ENCODE measurements around the gene PNMA1.

The PNMA1 gene

DNA sequence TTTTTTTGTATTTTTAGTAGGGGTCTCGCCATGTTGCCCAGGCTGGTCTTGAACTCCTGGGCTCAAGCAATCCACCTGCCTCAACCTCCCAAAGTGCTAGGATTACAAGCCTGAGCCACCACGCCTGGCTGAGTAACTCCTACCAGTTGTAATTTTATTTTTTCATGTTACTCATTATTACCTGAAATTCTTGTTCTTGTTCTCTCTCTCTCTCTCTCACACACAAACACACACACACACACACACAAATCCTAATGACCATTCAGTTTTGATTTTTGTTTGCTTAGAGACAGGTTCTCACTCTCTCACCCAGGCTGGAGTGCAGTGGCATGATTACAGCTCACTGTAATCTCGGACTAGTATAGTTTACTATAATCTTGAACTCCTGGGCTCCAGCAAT lies 39.2 kb downstream of the PNMA1 start:
- no peak for DNase-seq

DNA sequence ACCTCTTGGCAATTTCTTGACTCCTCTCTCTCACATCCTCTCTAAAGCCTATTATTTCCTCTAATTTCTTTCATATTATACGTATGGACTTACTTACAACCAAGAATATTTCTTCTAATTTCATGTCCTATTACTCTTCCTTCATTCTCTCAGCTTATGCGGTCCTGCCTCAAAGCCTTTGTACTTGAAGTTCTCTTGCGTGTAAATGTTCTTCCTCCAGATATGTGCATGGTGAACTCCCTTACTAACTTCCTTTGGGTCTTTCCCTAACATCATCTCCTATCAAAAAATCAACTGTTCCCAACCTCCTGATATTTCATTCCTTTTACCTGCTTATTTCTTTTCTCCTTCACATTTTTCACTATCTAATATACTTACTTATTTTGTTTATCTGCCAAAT lies 46.3 kb downstream of the PNMA1 start:
- no peak for DNase-seq

DNA sequence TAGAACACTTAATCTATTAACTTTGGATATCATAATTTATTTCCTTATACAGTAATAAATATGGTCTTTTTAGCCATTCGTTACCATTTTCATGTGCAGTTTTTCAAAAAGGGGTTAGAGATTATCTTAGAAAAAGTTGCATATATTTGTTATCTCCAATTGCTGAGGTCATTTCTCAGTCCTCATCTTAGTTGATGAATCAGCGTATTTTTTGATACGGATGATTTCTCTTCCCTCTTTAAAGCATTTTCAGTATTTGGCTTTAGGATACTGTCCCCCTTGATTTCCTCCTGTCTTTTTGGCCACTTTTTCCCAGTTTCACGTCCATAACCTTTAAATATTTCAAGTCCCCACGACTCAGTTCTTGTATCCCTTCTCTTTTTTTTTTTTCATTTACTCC lies 47.6 kb downstream of the PNMA1 start:
- DNase-seq: no peak

DNA sequence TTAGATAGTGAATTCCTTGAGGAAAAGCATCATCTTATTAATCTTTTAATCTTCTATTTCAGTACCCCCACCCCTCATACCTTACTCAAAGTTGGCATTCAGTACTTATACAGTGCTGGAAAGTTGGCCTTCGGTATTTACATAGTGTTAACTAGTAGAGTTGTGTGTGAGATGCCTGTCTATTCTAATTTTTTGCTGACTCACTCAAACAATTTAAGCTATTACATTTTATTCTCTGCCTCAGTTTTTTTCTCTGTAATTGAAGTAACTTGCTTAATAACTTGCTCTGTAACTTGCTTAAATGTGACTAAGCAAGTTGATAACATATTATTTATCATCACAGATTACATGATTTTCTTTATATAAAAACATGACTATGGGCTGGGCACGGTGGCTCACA lies 49.1 kb downstream of the PNMA1 start:
- DNase-seq: no peak

DNA sequence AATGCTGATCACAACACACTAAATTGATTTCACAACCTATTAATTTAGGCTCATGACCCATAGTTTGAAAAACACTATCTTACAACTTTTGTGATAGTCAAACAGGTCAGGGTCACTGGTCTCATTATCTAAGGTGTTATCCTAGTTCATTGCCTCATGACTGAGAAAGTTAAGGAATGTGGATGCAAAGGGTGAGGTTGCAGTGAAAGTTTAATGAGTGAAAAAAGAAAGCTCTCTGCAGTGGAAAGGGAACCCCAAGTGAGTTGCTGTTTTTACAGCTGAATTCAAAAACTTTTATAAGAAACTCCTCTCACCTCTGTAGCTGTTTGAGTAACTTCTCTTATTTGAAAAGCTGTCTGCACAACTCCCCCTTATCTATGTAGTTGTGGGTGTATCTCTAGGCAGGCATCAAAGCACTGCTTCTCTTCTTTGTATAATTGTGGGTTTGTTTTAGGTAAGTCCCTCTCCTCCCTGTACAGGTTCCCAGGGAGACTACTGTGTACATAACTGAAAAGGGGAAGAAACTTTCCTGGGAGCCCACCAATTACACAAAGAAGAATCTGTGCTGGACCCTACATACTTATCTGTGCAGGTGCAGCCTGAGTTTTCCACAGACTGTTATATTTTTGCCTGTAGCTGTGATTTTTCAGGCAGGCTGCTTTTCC lies 50.5 kb downstream of the PNMA1 start:
- no peak for DNase-seq

DNA sequence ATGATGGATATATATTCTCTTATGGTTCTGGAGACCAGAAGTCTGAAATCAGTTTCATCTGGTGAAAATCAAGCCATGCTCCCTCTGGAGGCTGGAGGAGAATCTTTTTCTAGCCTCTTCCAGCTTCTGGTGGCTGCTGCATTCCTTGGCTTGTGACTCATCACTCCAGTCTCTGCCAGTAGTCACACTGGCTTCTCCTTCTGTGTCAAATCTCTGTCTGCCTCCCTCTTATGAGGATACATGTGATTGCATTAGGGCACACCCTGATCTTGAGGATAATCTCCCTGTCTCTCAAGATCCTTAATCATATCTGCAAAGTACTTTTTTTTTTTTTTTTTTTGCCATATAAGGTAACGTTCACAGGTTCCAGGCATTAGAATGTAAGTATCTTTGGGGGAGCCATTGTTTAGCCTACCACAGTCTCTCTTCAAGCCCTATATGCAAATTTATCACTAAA lies 51.7 kb downstream of the PNMA1 start:
- DNase-seq: no peak

DNA sequence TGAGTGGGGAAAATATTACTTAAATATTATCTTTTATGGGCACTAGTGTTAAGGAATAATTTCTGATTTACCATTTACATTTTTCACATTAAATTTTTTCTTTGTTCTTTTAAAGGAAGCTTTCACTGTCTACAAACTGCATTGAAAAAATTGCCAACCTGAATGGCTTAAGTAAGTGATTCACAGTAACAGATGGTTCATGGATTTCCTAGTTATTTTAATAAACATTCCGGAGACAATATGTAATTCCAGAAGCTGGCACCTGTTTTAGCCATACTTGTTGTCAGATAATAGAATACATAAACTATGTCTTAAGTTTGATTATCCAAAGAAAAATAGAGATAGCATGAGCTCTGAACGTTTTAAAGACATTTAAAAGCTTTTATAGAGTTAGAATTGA lies 52.3 kb downstream of the PNMA1 start:
- DNase-seq: no peak
